ENCODE measurements around the gene TMUB1.

DNA sequence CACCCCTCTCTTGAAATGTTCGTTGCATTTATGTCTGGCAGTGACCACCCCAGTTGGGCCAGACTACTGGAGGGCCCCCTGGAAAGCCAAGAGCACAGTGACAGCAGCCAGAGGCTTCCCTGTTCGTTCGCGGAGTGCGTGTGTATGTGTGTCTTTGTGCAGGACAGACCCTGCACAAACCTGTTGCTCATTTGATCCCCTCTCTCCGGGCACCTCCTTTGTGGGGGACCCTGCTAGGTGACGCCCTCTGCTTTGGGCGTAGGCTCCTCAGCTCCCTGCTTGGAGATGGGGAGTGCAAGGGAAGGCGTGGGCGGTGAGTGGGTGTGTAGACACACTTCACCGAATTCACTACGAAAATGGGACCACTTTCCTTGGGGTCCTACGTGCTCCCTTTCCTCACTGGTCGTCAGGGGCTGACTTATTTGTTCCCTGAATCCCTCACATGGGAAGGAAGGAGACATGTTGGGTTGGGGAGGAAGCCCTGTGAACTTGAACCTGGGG is 41.7 kb upstream of the TMUB1 start:
- TF ChIP-seq, protein P1, sequence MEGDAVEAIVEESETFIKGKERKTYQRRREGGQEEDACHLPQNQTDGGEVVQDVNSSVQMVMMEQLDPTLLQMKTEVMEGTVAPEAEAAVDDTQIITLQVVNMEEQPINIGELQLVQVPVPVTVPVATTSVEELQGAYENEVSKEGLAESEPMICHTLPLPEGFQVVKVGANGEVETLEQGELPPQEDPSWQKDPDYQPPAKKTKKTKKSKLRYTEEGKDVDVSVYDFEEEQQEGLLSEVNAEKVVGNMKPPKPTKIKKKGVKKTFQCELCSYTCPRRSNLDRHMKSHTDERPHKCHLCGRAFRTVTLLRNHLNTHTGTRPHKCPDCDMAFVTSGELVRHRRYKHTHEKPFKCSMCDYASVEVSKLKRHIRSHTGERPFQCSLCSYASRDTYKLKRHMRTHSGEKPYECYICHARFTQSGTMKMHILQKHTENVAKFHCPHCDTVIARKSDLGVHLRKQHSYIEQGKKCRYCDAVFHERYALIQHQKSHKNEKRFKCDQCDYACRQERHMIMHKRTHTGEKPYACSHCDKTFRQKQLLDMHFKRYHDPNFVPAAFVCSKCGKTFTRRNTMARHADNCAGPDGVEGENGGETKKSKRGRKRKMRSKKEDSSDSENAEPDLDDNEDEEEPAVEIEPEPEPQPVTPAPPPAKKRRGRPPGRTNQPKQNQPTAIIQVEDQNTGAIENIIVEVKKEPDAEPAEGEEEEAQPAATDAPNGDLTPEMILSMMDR (IDR thresholded peaks at IDR 0.05): no peak
- no peak for TF ChIP-seq POLR2A (IDR thresholded peaks at IDR 0.05)
- no peak for TF ChIP-seq EP300 (IDR thresholded peaks at IDR 0.05)
- no peak for TF ChIP-seq POLR2AphosphoS5 (IDR thresholded peaks at IDR 0.05)

Measured in gastroesophageal sphincter (tissue), 3 donors.